Omental fat pad (tissue), 4 donors: ENCODE measurements around the gene GJD4. TPM values are rescaled to one million over a fixed set of nuclear protein-coding genes. Genes with fewer than 3 reads are reported as not detected.

Experiments used
- ATAC-seq: fragments of 150-250 bp; one replicate; pipeline ENCODE4 v1.9.1; 2016; ENCODE audit warnings: mild to moderate bottlenecking, moderate library complexity; ENCODE audit not compliant: low FRiP score
- DNase-seq: peaks from one replicate; pipeline ENCODE4 v3.0.0-alpha.2; 2019; ENCODE audit warnings: low spot score
- total RNA-seq, 4 donors: library from RNA; depleted of rRNA; stranded (reverse); fragments of >200 nt; gene quantifications; one replicate each; pipeline ENCODE4 v1.1.0, GENCODE V29; 2016
- TF ChIP-seq, protein P1 (sequence below), 3 donors: fragments of 450-650 bp; IDR thresholded peaks; one replicate each; pipeline ENCODE4 v1.5.1; 2016 to 2017; ENCODE audit warnings: antibody characterized with exemption in 3 of 3, mild to moderate bottlenecking in 3 of 3, moderate library complexity in 2 of 3

GJD4 gene
- total RNA-seq, 4 donors from 2014 or later: not detected

DNA sequence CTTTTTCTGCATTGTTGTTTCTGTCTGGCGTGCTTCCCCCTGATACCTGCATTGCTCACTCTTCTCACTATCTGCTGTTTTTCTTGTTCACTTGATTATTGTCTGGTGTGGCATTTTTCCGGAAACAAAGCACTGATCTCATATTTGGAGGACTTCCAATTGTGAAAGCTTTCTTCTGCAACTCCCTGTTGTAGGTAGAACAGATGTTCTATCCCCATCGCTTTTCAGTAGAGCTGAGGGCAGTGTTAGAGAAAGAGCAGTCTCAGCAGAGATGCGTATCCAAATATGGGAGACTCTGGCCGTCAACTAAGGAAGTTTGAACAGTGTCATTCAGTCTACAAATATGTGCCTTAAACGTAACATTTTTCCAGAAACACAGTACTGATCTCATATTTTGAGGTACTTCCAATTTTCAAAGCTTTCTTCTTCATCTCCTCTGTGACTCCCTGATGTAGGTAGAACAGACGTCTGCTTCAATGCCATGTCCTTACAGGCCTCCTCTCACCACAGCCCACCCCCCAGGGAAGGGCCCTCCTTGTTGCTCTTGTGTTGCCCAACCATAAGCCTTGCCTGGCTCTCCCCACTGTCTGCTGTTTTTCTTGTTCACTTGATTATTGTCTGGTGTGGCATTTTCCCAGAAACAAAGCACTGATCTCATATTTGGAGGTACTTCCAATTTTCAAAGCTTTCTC, 27.1 kb upstream of the GJD4 start:
- no peak for DNase-seq
- TF ChIP-seq, protein P1, sequence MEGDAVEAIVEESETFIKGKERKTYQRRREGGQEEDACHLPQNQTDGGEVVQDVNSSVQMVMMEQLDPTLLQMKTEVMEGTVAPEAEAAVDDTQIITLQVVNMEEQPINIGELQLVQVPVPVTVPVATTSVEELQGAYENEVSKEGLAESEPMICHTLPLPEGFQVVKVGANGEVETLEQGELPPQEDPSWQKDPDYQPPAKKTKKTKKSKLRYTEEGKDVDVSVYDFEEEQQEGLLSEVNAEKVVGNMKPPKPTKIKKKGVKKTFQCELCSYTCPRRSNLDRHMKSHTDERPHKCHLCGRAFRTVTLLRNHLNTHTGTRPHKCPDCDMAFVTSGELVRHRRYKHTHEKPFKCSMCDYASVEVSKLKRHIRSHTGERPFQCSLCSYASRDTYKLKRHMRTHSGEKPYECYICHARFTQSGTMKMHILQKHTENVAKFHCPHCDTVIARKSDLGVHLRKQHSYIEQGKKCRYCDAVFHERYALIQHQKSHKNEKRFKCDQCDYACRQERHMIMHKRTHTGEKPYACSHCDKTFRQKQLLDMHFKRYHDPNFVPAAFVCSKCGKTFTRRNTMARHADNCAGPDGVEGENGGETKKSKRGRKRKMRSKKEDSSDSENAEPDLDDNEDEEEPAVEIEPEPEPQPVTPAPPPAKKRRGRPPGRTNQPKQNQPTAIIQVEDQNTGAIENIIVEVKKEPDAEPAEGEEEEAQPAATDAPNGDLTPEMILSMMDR (IDR thresholded peaks at IDR 0.05): no peak
- ATAC-seq: no peak

DNA sequence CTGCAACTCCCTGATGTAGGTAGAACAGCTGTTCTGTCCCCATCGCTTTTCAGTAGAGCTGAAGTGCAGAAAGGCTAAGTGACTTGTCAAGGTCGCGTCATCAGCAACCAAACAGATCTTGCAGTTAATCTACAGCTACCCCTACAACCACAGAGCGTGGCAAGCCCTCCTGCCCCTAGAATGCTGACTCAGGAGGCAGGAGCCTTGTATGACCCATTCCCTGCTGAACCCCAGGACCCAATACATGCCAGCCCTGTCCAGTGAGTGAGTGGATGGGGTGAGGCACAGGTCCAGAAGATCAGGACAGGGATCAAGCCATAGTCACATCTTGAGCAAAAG, 26.6 kb upstream of the GJD4 start:
- ATAC-seq (no peak), DNase-seq (no peak)
- TF ChIP-seq, protein P1 (IDR thresholded peaks at IDR 0.05): no peak

DNA sequence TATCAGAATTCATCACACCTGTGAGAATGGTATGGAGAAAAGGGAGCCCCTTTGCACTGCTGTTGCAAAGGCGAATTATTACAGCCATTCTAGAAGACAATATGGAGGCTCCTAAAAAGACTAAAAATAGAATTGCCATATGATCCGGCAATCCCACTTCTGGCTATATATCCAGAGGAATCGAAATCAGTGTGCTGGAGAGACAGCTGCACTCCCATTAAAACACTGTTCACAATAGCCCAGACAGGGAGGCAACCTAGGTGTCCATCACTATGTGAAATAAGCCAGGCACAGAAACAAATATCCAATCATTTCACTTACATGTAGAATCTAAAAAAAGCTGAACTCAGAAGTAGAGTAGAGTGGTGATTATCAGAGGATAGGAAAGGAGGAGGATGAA, 26.0 kb upstream of the GJD4 start:
- TF ChIP-seq, protein P1 (IDR thresholded peaks at IDR 0.05): no peak
- DNase-seq (no peak), ATAC-seq (no peak)

DNA sequence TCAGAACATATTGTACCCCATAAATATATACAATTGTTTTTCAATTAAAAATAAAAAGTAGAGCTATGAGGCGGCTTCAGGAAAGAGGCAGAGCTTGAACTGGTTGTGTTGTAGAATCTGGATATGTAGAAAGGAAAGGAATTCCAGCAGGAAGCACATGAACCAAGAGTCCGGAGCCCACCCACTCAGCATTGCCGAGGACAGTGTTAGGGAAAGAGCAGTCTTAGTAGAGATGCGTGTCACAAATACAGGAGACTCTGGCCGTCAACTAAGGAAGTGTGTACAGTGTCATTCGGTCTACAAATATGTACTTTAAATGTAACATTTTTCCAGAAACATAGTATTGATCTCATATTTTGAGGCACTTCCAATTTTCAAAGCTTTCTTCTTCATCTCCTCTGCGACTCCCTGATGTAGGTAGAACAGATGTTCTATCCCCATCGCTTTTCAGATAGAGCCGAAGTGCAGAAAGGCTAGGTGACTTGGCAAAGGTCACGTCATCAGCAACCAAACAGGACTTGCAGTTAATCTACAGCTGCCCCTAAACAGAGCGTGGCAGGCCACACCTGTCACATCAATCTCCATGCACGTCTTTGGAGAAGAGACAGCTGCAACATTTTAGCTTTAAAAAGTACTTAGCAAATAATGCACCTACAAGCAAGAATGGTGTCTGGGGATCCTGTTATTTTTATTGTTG, 25.3 kb upstream of the GJD4 start:
- no peak for ATAC-seq
- TF ChIP-seq, protein P1 (IDR thresholded peaks at IDR 0.05): no peak
- no peak for DNase-seq

DNA sequence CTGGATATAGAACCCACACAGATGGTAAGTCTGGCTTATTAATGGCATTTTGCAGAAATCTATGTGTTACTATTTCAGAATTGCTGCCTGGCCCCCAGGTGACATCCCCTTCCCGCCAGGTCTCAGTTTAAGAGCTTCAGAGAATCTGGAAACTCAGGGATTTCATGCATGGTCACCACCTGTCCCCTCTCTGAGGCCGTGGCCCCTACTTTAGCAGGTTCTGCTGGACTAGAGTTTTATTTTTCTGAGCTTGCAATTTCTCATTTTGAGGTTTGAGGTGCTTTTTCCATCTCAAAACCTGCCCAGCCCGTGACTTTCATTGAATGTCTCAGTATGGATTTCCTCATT, 24.7 kb upstream of the GJD4 start:
- ATAC-seq: no peak
- TF ChIP-seq, protein P1 (IDR thresholded peaks at IDR 0.05): no peak
- no peak for DNase-seq

DNA sequence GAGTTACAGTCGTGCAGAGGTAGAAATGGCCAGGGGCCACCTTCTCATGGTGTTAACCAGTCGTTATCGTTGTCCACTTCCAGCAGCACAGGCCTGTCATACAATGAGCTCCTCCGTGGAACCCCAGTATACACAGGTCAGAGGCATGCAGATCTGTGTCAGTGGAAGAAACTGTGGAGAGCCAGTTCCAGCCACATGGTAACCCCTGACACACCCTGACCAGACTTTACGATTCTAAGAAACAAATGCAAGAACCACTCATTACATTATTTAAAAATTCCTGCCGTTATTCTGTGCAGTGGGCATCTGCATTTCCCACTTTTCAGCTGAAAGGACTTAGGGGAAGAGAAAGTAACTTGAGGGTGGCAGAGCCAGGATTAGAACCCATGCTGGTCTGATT, 23.5 kb upstream of the GJD4 start:
- ATAC-seq: no peak
- DNase-seq: no peak
- TF ChIP-seq, protein P1 (IDR thresholded peaks at IDR 0.05): no peak

DNA sequence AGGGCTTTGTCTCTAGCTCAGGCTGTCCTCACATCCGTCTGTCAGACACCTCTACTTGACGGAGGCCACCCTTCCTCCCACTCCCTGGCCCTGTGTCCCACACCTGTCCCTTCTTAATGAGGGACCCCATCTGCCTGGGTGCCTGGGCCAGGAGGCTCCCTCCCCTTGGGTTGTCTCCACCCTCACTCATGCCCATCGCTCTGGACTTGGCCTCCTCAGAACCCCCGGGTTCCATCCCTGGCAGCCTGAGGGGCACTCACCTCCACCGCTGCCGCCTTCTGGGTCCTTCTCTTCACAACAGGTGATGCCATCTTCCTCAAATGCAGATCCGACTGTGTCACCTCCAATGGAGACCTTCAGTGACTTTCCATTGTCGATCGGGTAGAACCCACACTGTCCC, 20.2 kb upstream of the GJD4 start:
- TF ChIP-seq, protein P1 (IDR thresholded peaks at IDR 0.05): no peak
- no peak for ATAC-seq

More for the DNA sequence above, 20.2 kb upstream of the GJD4 start:
- no peak for DNase-seq
